PC-3 (cell line): ENCODE data around the gene BTBD19.

Experiments
- EZH2 ChIP-seq: fragments of 300-600 bp; sonication (generic); IDR thresholded peaks from one replicate; pipeline ENCODE4 v1.6.1; 2017; ENCODE audit warnings: antibody characterized with exemption, mild to moderate bottlenecking, low read length; ENCODE audit not compliant: unreplicated experiment
- TF ChIP-seq, protein P1 (sequence below): fragments of 300-600 bp; sonication (generic); conservative IDR thresholded peaks from 2 replicates; pipeline ENCODE4 v1.5.1; 2017; ENCODE audit warnings: antibody characterized with exemption, low read depth, mild to moderate bottlenecking, low read length

DNA sequence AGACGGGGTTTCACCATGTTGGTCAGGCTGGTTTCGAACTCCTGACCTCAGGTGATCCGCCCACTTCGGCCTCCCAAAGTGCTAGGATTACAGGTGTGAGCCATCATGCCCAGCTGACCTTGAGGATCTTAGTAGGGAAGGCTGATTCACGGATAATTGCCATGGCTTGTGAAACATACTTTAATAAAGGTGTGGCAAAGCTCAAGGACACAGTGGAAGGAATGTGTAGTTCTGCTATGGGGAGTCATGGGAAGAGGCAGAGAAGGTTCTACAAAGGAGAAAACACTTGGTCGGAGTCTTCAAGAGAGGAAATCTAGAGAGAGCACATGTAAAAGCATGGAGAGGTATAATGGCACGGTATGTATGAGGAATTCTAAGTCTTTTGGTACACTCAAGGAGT, 47.4 kb downstream of the BTBD19 start:
- TF ChIP-seq, protein P1, sequence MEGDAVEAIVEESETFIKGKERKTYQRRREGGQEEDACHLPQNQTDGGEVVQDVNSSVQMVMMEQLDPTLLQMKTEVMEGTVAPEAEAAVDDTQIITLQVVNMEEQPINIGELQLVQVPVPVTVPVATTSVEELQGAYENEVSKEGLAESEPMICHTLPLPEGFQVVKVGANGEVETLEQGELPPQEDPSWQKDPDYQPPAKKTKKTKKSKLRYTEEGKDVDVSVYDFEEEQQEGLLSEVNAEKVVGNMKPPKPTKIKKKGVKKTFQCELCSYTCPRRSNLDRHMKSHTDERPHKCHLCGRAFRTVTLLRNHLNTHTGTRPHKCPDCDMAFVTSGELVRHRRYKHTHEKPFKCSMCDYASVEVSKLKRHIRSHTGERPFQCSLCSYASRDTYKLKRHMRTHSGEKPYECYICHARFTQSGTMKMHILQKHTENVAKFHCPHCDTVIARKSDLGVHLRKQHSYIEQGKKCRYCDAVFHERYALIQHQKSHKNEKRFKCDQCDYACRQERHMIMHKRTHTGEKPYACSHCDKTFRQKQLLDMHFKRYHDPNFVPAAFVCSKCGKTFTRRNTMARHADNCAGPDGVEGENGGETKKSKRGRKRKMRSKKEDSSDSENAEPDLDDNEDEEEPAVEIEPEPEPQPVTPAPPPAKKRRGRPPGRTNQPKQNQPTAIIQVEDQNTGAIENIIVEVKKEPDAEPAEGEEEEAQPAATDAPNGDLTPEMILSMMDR = no peak
- no peak for TF ChIP-seq EZH2
